AG08395 (cell line): ENCODE data around the gene MMAB.

ENCODE experiments used
- DNase-seq: peaks from one replicate; pipeline ENCODE4 v3.0.0; 2012; ENCODE audit warnings: mixed read lengths, low spot score

The MMAB gene

DNA sequence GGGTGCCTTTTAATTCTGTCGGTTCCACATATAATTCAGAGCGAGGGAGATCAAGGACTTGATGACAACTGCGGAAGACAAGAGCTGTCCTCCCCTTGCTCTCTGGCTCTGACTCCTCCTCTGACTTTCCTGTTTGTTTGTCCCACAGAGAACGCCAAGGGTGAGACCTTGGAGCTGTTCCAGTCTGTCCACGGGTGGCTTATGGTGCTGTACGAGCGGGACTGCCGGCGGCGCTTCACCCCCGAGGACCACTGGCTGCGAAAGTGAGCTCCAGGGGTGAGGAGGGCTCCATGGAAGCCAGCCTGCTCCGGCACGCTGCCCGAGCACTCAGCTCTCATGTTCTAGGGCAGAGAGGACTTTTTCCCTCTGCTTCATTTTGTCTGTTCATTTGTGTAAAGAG is 63.1 kb downstream of the MMAB start:
- DNase-seq = no peak

DNA sequence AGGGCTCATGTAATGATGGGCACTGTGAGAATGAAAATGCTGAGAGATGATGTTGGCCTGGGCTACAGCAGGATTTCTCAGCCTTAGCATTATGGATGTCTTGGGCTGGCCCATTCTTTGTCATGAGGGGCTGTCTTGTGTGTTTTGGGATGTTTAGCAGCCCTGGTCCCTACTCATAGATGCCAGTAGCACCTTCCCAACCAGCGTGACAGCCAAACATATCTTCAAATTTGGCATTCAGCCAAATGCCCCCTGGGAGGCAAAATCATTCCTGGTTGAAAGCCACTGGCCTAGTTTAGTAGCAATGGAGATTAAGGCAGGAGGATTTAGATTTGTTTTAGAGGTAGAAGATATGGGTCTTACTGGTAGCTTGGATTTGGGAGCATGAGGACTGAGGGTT is 69.2 kb downstream of the MMAB start:
- DNase-seq = no peak
